ENCODE data around the gene TENM4. TPM values are rescaled to one million over a fixed set of nuclear protein-coding genes. Genes with fewer than 3 reads are reported as not detected.

The TENM4 gene
- total RNA-seq, 4 donors from 2014 or later, result 0.02 to 0.82 (median 0.23) TPM

DNA sequence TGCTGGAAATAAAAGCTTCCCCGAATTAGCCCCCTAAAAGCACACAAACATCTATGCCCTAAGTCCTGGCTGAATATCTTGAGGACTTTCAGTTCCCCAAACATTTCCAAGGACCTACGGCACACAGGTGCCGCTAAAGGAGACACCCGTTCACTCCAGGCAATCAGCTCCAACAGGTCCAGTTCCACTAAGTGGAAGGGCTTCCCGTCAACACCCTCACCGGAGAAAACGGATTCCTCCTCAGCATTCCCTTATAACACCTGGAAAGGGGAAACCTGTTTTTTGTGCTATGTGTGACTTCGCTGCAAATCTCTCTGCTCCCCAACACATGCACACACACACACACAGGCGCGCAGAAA is 3.9 kb downstream of the TENM4 start:
- Histone ChIP-seq H3K27me3 (peaks cover 69 to 79% (median 76%) of the 10 kb centered on the region in 3 donors), H3K4me3 (peak overlapping the region; percentile 51 to 65 (median 58)), H3K36me3 (no peaks in the 10 kb centered on the region), H3K9me3 (no peaks in the 10 kb centered on the region), H3K27ac (peak overlapping the region in 2 of 4 donors; percentile 54 to 58), H3K4me1 (peaks cover 19 to 30% of the 10 kb centered on the region in 2 donors)
- no peak for DNase-seq
- TF ChIP-seq, protein P1, sequence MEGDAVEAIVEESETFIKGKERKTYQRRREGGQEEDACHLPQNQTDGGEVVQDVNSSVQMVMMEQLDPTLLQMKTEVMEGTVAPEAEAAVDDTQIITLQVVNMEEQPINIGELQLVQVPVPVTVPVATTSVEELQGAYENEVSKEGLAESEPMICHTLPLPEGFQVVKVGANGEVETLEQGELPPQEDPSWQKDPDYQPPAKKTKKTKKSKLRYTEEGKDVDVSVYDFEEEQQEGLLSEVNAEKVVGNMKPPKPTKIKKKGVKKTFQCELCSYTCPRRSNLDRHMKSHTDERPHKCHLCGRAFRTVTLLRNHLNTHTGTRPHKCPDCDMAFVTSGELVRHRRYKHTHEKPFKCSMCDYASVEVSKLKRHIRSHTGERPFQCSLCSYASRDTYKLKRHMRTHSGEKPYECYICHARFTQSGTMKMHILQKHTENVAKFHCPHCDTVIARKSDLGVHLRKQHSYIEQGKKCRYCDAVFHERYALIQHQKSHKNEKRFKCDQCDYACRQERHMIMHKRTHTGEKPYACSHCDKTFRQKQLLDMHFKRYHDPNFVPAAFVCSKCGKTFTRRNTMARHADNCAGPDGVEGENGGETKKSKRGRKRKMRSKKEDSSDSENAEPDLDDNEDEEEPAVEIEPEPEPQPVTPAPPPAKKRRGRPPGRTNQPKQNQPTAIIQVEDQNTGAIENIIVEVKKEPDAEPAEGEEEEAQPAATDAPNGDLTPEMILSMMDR (IDR thresholded peaks at IDR 0.05 in 4 of 5, conservative IDR thresholded peaks at IDR 0.05 in 1 of 5), result no peak
- TF ChIP-seq POLR2A (IDR thresholded peaks at IDR 0.05), result no peak
- ATAC-seq, result no peak
- in situ Hi-C loops (cut with MboI; ENCODE audit: low sequenced_read_pairs in 4 of 4) (no loop called here), intact Hi-C loops (cut with DNase I; ENCODE audit: low total_unique reads) (loop anchor here (10.0 kb wide), 1 partner anchor 192 kb away; no protein-coding TSS in a partner anchor)

DNA sequence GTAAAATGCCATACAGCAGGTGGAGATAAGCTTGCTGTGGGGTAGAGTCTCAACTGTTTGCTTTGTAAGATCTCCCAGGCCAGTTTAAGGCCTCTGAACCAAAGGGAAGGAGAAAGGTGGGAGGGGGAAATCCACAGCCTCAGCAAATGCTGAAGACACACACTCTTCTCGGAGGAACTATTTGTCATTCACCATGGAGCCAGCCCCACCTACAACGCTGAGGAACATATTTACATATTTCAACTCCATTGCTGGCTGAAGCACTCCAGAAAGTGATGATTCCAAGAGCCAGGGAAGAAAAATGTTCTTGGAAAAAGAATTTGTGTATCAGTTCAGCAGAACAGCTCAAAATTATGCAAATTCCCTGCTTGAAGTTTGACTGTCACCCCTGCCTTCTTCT is 6.5 kb downstream of the TENM4 start:
- DNase-seq (no peak), ATAC-seq (no peak)
- H3K27ac ChIP-seq, result no peak overlapping the region
- no peak overlapping the region for H3K4me3 ChIP-seq
- in situ Hi-C loops (cut with MboI; ENCODE audit: low sequenced_read_pairs in 4 of 4) (no loop called here), intact Hi-C loops (cut with DNase I; ENCODE audit: low total_unique reads) (loop anchor here (10.0 kb wide), 1 partner anchor 189 kb away; no protein-coding TSS in a partner anchor)
- peaks cover 49 to 65% (median 59%) of the 10 kb centered on the region in 3 donors for H3K27me3 ChIP-seq
- H3K36me3 ChIP-seq, result no peaks in the 10 kb centered on the region
- H3K4me1 ChIP-seq, result peaks cover 12 to 23% of the 10 kb centered on the region in 2 donors
- no peaks in the 10 kb centered on the region for H3K9me3 ChIP-seq
- TF ChIP-seq POLR2A (IDR thresholded peaks at IDR 0.05), result no peak
- TF ChIP-seq, protein P1 (IDR thresholded peaks at IDR 0.05 in 4 of 5, conservative IDR thresholded peaks at IDR 0.05 in 1 of 5), result no peak

DNA sequence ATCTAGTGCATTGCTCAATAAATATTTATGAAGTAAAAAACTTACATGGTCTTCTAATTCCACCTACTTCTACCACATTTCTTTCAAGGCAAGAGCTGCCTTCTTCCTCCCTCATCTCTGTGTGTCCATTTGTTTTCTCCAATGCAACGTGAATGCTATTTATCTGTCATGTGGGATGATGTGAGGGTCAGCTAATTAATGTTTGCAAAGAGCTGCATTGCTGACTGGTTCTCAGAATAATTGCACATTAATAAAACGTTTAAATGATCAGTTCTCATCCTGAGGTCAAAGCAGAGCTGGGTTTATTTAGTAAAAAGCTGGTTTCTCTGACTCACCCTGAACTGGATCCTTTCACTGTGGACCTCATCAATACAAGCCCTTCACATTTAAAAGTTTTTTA is 8.7 kb downstream of the TENM4 start:
- Histone ChIP-seq H3K4me3 (no peak overlapping the region), H3K27ac (no peak overlapping the region), H3K36me3 (no peaks in the 10 kb centered on the region), H3K4me1 (peaks cover 4 to 6% of the 10 kb centered on the region in 2 donors), H3K27me3 (peaks cover 28 to 43% (median 42%) of the 10 kb centered on the region in 3 donors), H3K9me3 (no peaks in the 10 kb centered on the region)
- no peak for ATAC-seq
- no peak for TF ChIP-seq POLR2A (IDR thresholded peaks at IDR 0.05)
- TF ChIP-seq, protein P1 (IDR thresholded peaks at IDR 0.05 in 4 of 5, conservative IDR thresholded peaks at IDR 0.05 in 1 of 5), result no peak
- intact Hi-C loops (cut with DNase I; ENCODE audit: low total_unique reads) (loop anchor here (10.0 kb wide), 1 partner anchor 187 kb away; no protein-coding TSS in a partner anchor), in situ Hi-C loops (cut with MboI; ENCODE audit: low sequenced_read_pairs in 4 of 4) (no loop called here)
- no peak for DNase-seq

DNA sequence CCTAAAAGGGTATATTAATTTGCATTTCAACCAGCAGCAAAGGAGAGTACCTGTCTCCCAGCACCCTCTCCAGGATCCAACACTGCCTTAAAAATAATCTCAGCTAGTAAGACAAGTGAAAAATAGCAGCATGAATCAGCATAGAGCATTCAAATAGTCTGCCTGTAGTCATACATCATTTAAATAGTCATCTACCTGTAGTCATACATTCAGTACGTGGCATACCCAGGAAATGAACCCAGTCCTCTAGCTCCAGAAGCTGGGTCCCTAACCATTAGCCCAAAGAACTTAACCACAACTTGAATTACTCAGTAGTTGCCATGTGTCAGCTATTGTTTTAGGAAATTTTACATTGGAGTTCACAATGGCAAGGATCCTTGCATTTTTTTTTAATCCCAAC is 9.3 kb downstream of the TENM4 start:
- in situ Hi-C loops (cut with MboI; ENCODE audit: low sequenced_read_pairs in 4 of 4), result no loop called here
- peaks cover 22 to 37% (median 36%) of the 10 kb centered on the region in 3 donors for H3K27me3 ChIP-seq
- ATAC-seq (no peak), DNase-seq (no peak)
- H3K27ac ChIP-seq, result no peak overlapping the region
- no peak for TF ChIP-seq POLR2A (IDR thresholded peaks at IDR 0.05)
- TF ChIP-seq, protein P1 (IDR thresholded peaks at IDR 0.05 in 4 of 5, conservative IDR thresholded peaks at IDR 0.05 in 1 of 5), result no peak
- no peaks in the 10 kb centered on the region for H3K36me3 ChIP-seq
- H3K4me3 ChIP-seq, result no peak overlapping the region
- peaks cover 0 to under 1% of the 10 kb centered on the region in 2 donors for H3K4me1 ChIP-seq
- no peaks in the 10 kb centered on the region for H3K9me3 ChIP-seq
- intact Hi-C loops (cut with DNase I; ENCODE audit: low total_unique reads), result loop anchor here (10.0 kb wide), 1 partner anchor 187 kb away; no protein-coding TSS in a partner anchor

DNA sequence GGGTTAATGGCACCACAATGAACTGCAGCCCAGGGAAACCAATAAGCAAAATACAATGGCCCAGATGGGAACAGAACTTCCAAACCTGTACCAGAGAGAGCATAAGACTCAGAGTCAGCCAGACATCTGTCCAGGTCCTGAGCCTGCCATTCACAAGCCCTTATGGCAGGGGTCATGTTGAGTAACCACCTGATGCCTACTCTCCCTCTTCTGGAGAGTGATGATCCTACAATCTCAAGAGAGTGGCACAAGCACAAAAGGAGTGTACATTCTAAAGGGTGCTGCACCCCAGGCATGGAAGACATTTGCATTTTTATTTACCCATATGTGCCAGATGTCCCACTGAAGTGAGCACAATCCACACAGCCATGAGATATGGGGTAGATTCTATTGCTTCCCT is 10.6 kb downstream of the TENM4 start:
- Histone ChIP-seq H3K27ac (no peak overlapping the region), H3K9me3 (no peaks in the 10 kb centered on the region)
- no peak for DNase-seq

More for the DNA sequence above, 10.6 kb downstream of the TENM4 start:
- in situ Hi-C loops (cut with MboI; ENCODE audit: low sequenced_read_pairs in 4 of 4) (no loop called here), intact Hi-C loops (cut with DNase I; ENCODE audit: low total_unique reads) (loop anchor here (10.0 kb wide), 1 partner anchor 185 kb away; no protein-coding TSS in a partner anchor)
- no peak for ATAC-seq
- Histone ChIP-seq H3K4me3 (no peak overlapping the region), H3K27me3 (peaks cover 9 to 25% (median 24%) of the 10 kb centered on the region in 3 donors), H3K4me1 (no peaks in the 10 kb centered on the region), H3K36me3 (no peaks in the 10 kb centered on the region)
- TF ChIP-seq, protein P1 (IDR thresholded peaks at IDR 0.05 in 4 of 5, conservative IDR thresholded peaks at IDR 0.05 in 1 of 5), result no peak
- TF ChIP-seq POLR2A (IDR thresholded peaks at IDR 0.05), result no peak

Data from gastrocnemius medialis (tissue), 4 donors.